AG08395 (cell line): Measurements from ENCODE around the gene STIM1.

Source experiments
- DNase-seq: peaks from one replicate; pipeline ENCODE4 v3.0.0; 2012; ENCODE audit warnings: mixed read lengths, low spot score

Gene STIM1

GRCh38 chr11:4071325-4071724, 215.9 kb downstream of the STIM1 start:
- DNase-seq = no peak

- DNase-seq = no peak
These were observed 216.4 kb downstream of the STIM1 start for GRCh38 chr11:4071914-4072313.

- peak; percentile 79 for DNase-seq
These were observed 217.3 kb downstream of the STIM1 start for GRCh38 chr11:4072668-4073285.

GRCh38 chr11:4074266-4074665, 218.8 kb downstream of the STIM1 start:
- no peak for DNase-seq

GRCh38 chr11:4076774-4077173, 221.3 kb downstream of the STIM1 start:
- no peak for DNase-seq

- DNase-seq = no peak
These were observed 227.7 kb downstream of the STIM1 start for GRCh38 chr11:4083198-4083597.

GRCh38 chr11:4084406-4085125, 229.1 kb downstream of the STIM1 start:
- DNase-seq = no peak

- no peak for DNase-seq
These were observed 230.1 kb downstream of the STIM1 start for GRCh38 chr11:4085575-4085974.

- DNase-seq = no peak
These were observed 231.3 kb downstream of the STIM1 start for GRCh38 chr11:4086575-4087353.

- DNase-seq = peak; percentile 47
These were observed 232.1 kb downstream of the STIM1 start for GRCh38 chr11:4087551-4087950.

- no peak for DNase-seq
These were observed 234.8 kb downstream of the STIM1 start for GRCh38 chr11:4090258-4090657.

GRCh38 chr11:4092026-4092425, 236.6 kb downstream of the STIM1 start:
- no peak for DNase-seq

- DNase-seq = peak; percentile 4
These were observed 238.3 kb downstream of the STIM1 start for GRCh38 chr11:4093519-4094347.

GRCh38 chr11:4094348-4095291, 239.2 kb downstream of the STIM1 start, which contains the start of gene RRM1:
Gene RRM1, plus strand, starts transcription at chr11:4094799. Its CDS starts 214 bp downstream, at chr11:4095013.
- DNase-seq = peak; percentile 96

GRCh38 chr11:4095509-4096230, 240.2 kb downstream of the STIM1 start:
- DNase-seq = peak; percentile 22

- DNase-seq = no peak
These were observed 242.7 kb downstream of the STIM1 start for GRCh38 chr11:4098026-4098621.

GRCh38 chr11:4102711-4103110, 247.2 kb downstream of the STIM1 start:
- DNase-seq = no peak

GRCh38 chr11:4103269-4103668, 247.8 kb downstream of the STIM1 start:
- no peak for DNase-seq

- DNase-seq = no peak
These were observed 250.5 kb downstream of the STIM1 start for GRCh38 chr11:4105916-4106315.

GRCh38 chr11:4111834-4112233, 256.4 kb downstream of the STIM1 start:
- no peak for DNase-seq
